ENCODE results near the gene RNASE7. TPM values are rescaled to one million over a fixed set of nuclear protein-coding genes. Genes with fewer than 3 reads are reported as not detected.

Gene RNASE7
- total and polyA plus RNA-seq, 9 donors, result not detected

DNA sequence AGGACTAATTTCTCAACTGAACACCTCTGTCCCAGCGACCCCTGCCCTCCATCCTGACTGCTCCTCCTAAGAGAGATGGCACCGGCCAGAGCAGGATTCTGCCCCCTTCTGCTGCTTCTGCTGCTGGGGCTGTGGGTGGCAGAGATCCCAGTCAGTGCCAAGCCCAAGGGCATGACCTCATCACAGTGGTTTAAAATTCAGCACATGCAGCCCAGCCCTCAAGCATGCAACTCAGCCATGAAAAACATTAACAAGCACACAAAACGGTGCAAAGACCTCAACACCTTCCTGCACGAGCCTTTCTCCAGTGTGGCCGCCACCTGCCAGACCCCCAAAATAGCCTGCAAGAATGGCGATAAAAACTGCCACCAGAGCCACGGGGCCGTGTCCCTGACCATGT is 756 bp downstream of the RNASE7 start:
- Histone ChIP-seq H3K4me1 (ENCODE audit: insufficient read depth) (peaks cover 5% of the 10 kb centered on the region), H3K4me3 (no peak overlapping the region), H3K27ac (no peak overlapping the region), H3K36me3 (no peaks in the 10 kb centered on the region), H3K27me3 (no peaks in the 10 kb centered on the region), H3K9me3 (no peaks in the 10 kb centered on the region)
- intact Hi-C loops (cut with DNase I), result loop anchor here in 1 of 4 donors (10.0 kb wide), 1 partner anchor 48 kb away; the partner anchor contains the start of gene SLC39A2
- DNase-seq, result no peak
- WGBS, 3 donors, result 62 to 69% (median 62%) methylated on average over 8 of the region's 8 CpGs
- TF ChIP-seq, protein P1, sequence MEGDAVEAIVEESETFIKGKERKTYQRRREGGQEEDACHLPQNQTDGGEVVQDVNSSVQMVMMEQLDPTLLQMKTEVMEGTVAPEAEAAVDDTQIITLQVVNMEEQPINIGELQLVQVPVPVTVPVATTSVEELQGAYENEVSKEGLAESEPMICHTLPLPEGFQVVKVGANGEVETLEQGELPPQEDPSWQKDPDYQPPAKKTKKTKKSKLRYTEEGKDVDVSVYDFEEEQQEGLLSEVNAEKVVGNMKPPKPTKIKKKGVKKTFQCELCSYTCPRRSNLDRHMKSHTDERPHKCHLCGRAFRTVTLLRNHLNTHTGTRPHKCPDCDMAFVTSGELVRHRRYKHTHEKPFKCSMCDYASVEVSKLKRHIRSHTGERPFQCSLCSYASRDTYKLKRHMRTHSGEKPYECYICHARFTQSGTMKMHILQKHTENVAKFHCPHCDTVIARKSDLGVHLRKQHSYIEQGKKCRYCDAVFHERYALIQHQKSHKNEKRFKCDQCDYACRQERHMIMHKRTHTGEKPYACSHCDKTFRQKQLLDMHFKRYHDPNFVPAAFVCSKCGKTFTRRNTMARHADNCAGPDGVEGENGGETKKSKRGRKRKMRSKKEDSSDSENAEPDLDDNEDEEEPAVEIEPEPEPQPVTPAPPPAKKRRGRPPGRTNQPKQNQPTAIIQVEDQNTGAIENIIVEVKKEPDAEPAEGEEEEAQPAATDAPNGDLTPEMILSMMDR (IDR thresholded peaks at IDR 0.05), result no peak
- TF ChIP-seq POLR2A (IDR thresholded peaks at IDR 0.05) (no peak), EP300 (IDR thresholded peaks at IDR 0.05) (no peak)

GRCh38 chr14:21043387-21043973 is 1.3 kb downstream of the RNASE7 start:
- no peak for DNase-seq
- intact Hi-C loops (cut with DNase I), result loop anchor here in 1 of 4 donors (10.0 kb wide), 1 partner anchor 49 kb away; the partner anchor contains the start of gene SLC39A2
- WGBS, 3 donors, result 26 to 33% (median 32%) methylated on average over 2 of the region's 2 CpGs
- Histone ChIP-seq H3K36me3 (no peaks in the 10 kb centered on the region), H3K27ac (no peak overlapping the region), H3K4me3 (no peak overlapping the region), H3K4me1 (ENCODE audit: insufficient read depth) (peaks cover 7% of the 10 kb centered on the region), H3K9me3 (no peaks in the 10 kb centered on the region), H3K27me3 (no peaks in the 10 kb centered on the region)
- TF ChIP-seq, protein P1 (IDR thresholded peaks at IDR 0.05), result no peak
- no peak for TF ChIP-seq POLR2A (IDR thresholded peaks at IDR 0.05)
- no peak for TF ChIP-seq EP300 (IDR thresholded peaks at IDR 0.05)

- Histone ChIP-seq H3K36me3 (no peaks in the 10 kb centered on the region), H3K27me3 (no peaks in the 10 kb centered on the region), H3K27ac (no peak overlapping the region), H3K4me1 (ENCODE audit: insufficient read depth) (peaks cover 7% of the 10 kb centered on the region), H3K4me3 (no peak overlapping the region), H3K9me3 (no peaks in the 10 kb centered on the region)
- intact Hi-C loops (cut with DNase I), result loop anchor here in 1 of 4 donors (10.0 kb wide), 1 partner anchor 49 kb away; the partner anchor contains the start of gene SLC39A2
- 53 to 61% (median 55%) methylated on average over 6 of the region's 6 CpGs for WGBS, 3 donors
- TF ChIP-seq EP300 (IDR thresholded peaks at IDR 0.05), result no peak
- no peak for TF ChIP-seq POLR2A (IDR thresholded peaks at IDR 0.05)
- DNase-seq, result no peak
These were observed 1.9 kb downstream of the RNASE7 start for GRCh38 chr14:21043974-21044618.

DNA sequence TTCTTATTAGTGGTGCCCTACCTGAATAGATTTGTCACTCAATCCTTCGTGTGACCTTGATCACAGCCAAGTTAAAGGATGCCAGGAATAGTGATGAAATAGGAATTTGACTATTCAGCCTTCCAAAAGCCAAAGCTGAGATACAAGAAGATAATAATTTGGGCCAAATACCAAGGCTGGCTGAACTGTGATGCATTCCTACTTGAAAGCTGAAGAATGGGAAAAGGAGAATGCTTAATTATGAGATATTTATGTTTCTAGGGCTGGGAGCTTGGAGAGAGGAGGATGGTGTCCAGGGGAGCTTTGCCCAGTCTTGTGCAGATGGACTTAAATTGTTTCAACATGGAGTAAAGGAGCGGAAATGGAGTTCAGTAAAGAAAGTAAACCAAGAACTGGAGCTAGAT is 5.2 kb downstream of the RNASE7 start:
- WGBS, 3 donors, result 64 to 80% (median 79%) methylated on average over 2 of the region's 2 CpGs

More for the DNA sequence above, 5.2 kb downstream of the RNASE7 start:
- peaks cover 3% of the 10 kb centered on the region for H3K4me1 ChIP-seq (ENCODE audit: insufficient read depth)
- no peak overlapping the region for H3K27ac ChIP-seq
- DNase-seq, result no peak
- no peaks in the 10 kb centered on the region for H3K9me3 ChIP-seq
- H3K36me3 ChIP-seq, result no peaks in the 10 kb centered on the region
- intact Hi-C loops (cut with DNase I), result loop anchor here in 1 of 4 donors (10.0 kb wide), 1 partner anchor 53 kb away; the partner anchor contains the start of gene SLC39A2
- H3K4me3 ChIP-seq, result no peak overlapping the region
- TF ChIP-seq EP300 (IDR thresholded peaks at IDR 0.05), result no peak
- TF ChIP-seq, protein P1 (IDR thresholded peaks at IDR 0.05), result no peak
- TF ChIP-seq POLR2A (IDR thresholded peaks at IDR 0.05), result no peak
- H3K27me3 ChIP-seq, result no peaks in the 10 kb centered on the region
